Measurements from ENCODE around the gene GSTM4. TPM values are rescaled to one million over a fixed set of nuclear protein-coding genes. Genes with fewer than 3 reads are reported as not detected.
A peak's percentile ranks its signal among the peaks of the same experiment; 100 is the strongest.

GSTM4 gene
- total RNA-seq, 1 experiment from 2014 or later = 38.8 TPM

DNA sequence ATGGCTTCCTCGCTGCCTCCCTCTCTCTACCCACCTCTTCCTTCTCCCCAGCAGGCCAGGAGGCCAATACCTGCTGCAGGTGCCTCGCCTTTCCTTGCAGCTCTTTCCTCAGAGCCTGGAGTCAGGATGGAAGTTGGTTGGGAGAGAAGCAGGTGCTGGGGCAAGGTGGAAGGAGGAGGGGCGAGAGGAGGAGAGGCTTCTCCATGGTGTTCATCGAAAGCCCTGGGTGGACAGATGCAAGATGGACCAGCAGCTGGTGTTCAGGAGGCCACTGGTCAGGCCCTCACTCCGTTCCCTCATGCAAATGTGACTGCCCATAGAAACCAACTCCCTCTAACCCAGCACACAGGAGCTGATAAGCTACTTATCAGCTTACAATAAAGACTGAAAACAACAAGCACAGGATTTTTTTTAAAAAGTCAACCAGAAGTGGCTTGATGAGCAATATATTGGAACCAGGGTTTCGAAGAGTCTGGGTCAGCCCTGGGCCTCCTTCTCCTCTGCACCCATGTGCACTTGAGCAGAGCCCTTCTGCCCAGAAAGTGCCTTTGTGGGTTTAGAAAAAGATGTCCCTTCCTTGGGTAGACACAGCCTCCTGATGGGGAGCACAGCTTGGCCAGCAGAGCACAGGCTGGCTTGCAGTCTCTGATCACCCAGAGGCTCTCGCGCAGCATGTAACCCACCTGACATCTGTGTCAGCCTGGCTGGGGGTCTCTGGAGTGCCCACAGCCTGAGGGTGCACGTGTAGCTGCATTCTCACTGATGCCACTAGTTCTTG is 16.6 kb upstream of the GSTM4 start:
- H3K27ac ChIP-seq = no peak overlapping the region

DNA sequence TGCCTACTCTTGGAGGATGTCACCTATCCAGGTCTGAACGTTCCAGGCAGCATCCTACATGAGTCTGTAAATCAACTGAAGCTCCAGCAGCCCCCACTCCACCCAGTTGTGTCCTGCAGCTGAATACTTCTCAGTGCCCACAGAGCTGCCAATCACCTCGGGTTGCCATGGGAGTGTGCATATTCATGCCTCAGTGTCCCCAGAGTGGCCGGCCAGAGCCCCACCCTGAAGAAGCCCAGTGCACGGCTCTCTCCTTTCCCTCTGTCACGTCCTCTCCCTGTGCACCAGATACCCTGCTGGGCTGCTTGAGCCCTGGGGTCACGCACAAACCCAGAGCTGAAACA is 16.1 kb upstream of the GSTM4 start:
- no peak for DNase-seq
- ChIA-PET CTCF (interaction anchor here (0.5 to 3.9 kb wide), 11 partner anchors 11 to 703 kb away, joined by 3 to 48 read pairs (median 5); partner anchors contain the start of genes AHCYL1 and GNAI3), POLR2A (ENCODE audit: unreplicated experiment) (interaction anchor here (0.5 kb wide), 1 partner anchor 16 kb away, joined by 3 read pairs; the partner anchor contains the start of gene GSTM4)
- Histone ChIP-seq H3F3A (ENCODE audit: insufficient read depth, low read depth) (peaks cover 9% of the 10 kb centered on the region; the same call in 1 of the 2 replicates), H3K27me3 (ENCODE audit: insufficient read depth, low read depth) (no peaks in the 10 kb centered on the region), H3K9me3 (ENCODE audit: insufficient read depth, low read depth) (no peaks in the 10 kb centered on the region), H2AFZ (no peak overlapping the region), H3K27ac (no peak overlapping the region), H3K36me3 (ENCODE audit: low read depth) (no peaks in the 10 kb centered on the region), H3K4me3 (no peak overlapping the region), H3K9me2 (ENCODE audit: insufficient read depth) (no peaks in the 10 kb centered on the region), H3K79me2 (ENCODE audit: low read depth) (no peaks in the 10 kb centered on the region), H4K20me1 (ENCODE audit: insufficient read depth) (no peaks in the 10 kb centered on the region), H3K4me2 (no peak overlapping the region), H3K4me1 (replicated peaks; ENCODE audit: insufficient read depth) (peaks cover 28% of the 10 kb centered on the region)
- no peak for TF ChIP-seq EZH2 (IDR thresholded peaks at IDR 0.05; ENCODE audit: low read depth)
- TF ChIP-seq, protein P1, sequence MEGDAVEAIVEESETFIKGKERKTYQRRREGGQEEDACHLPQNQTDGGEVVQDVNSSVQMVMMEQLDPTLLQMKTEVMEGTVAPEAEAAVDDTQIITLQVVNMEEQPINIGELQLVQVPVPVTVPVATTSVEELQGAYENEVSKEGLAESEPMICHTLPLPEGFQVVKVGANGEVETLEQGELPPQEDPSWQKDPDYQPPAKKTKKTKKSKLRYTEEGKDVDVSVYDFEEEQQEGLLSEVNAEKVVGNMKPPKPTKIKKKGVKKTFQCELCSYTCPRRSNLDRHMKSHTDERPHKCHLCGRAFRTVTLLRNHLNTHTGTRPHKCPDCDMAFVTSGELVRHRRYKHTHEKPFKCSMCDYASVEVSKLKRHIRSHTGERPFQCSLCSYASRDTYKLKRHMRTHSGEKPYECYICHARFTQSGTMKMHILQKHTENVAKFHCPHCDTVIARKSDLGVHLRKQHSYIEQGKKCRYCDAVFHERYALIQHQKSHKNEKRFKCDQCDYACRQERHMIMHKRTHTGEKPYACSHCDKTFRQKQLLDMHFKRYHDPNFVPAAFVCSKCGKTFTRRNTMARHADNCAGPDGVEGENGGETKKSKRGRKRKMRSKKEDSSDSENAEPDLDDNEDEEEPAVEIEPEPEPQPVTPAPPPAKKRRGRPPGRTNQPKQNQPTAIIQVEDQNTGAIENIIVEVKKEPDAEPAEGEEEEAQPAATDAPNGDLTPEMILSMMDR (conservative IDR thresholded peaks at IDR 0.05) = no peak
- intact Hi-C loops (cut with micrococcal nuclease; ENCODE audit: unreplicated experiment) = loop anchor here (5.0 kb wide), 1 partner anchor 372 kb away; no protein-coding TSS in a partner anchor
- no TSS peak for BruUV-seq (replicated peaks)

More for the DNA sequence above, 16.6 kb upstream of the GSTM4 start:
- DNase-seq = peak in 1 of 2 experiments; percentile 9
- Histone ChIP-seq H3K9me3 (ENCODE audit: insufficient read depth, low read depth) (no peaks in the 10 kb centered on the region), H3K4me2 (no peak overlapping the region), H3K4me1 (replicated peaks; ENCODE audit: insufficient read depth) (peaks cover 28% of the 10 kb centered on the region), H2AFZ (no peak overlapping the region), H3K4me3 (no peak overlapping the region), H3K27me3 (ENCODE audit: insufficient read depth, low read depth) (no peaks in the 10 kb centered on the region), H4K20me1 (ENCODE audit: insufficient read depth) (no peaks in the 10 kb centered on the region), H3K9me2 (ENCODE audit: insufficient read depth) (no peaks in the 10 kb centered on the region), H3F3A (ENCODE audit: insufficient read depth, low read depth) (peaks cover 13% of the 10 kb centered on the region; the same call in 1 of the 2 replicates), H3K36me3 (ENCODE audit: low read depth) (no peaks in the 10 kb centered on the region), H3K79me2 (ENCODE audit: low read depth) (no peaks in the 10 kb centered on the region)
- POLR2A ChIA-PET (ENCODE audit: unreplicated experiment) = no interaction called here
- CTCF ChIA-PET = interaction anchor here (2.1 to 3.9 kb wide), 4 partner anchors 12 to 345 kb away, joined by 20 to 48 read pairs (median 22); partner anchors contain the start of gene AHCYL1
- no TSS peak for BruUV-seq (replicated peaks)
- intact Hi-C loops (cut with micrococcal nuclease; ENCODE audit: unreplicated experiment) = no loop called here
- no peak for TF ChIP-seq EZH2 (IDR thresholded peaks at IDR 0.05; ENCODE audit: low read depth)
- TF ChIP-seq, protein P1 (conservative IDR thresholded peaks at IDR 0.05) = no peak

DNA sequence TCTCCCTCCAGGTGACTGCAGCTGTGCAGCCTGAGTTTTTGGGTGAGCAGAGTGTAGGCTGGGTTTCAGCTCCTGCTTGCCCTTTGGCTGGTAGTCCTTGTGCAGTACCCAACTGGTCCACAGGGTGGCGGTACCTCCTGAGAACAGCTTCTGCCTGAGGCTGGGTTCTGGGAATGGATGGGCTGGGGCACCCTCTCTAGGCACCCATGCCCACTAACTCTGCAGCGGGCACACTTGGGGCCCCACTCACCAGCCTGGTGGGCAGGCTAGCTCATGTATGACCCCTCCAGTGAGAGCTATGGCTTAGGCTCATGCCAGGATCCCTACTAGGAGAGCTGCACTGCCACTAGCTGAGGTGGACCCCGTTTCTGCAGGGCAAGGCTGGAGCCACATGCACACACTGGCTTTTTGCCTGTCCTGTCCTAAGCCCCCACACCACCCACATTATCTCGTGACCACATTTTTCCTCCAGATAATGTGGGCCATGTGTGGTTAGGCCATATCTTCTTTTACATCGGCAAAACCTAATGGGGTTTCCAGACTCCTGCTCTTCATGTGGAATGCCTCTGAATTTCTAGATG is 15.5 kb upstream of the GSTM4 start:
- Histone ChIP-seq H3K4me2 (no peak overlapping the region), H3K4me3 (no peak overlapping the region), H3K9me3 (ENCODE audit: insufficient read depth, low read depth) (no peaks in the 10 kb centered on the region), H3K4me1 (replicated peaks; ENCODE audit: insufficient read depth) (peaks cover 27% of the 10 kb centered on the region), H3K36me3 (ENCODE audit: low read depth) (no peaks in the 10 kb centered on the region), H3K27ac (no peak overlapping the region), H2AFZ (no peak overlapping the region), H3K9me2 (ENCODE audit: insufficient read depth) (no peaks in the 10 kb centered on the region), H3F3A (ENCODE audit: insufficient read depth, low read depth) (peaks cover 9% of the 10 kb centered on the region; the same call in 1 of the 2 replicates), H3K79me2 (ENCODE audit: low read depth) (no peaks in the 10 kb centered on the region), H3K27me3 (ENCODE audit: insufficient read depth, low read depth) (no peaks in the 10 kb centered on the region), H4K20me1 (ENCODE audit: insufficient read depth) (no peaks in the 10 kb centered on the region)
- TF ChIP-seq, protein P1 (conservative IDR thresholded peaks at IDR 0.05) = peak; percentile 100
- TF ChIP-seq EZH2 (IDR thresholded peaks at IDR 0.05; ENCODE audit: low read depth) = no peak
- ChIA-PET POLR2A (ENCODE audit: unreplicated experiment) (interaction anchor here (0.5 to 0.6 kb wide), 2 partner anchors 16 to 241 kb away, joined by 3 read pairs; partner anchors contain the start of gene GSTM4), CTCF (interaction anchor here (0.5 to 3.9 kb wide), 11 partner anchors 11 to 702 kb away, joined by 3 to 48 read pairs (median 5); partner anchors contain the start of genes AHCYL1 and GNAI3)
- intact Hi-C loops (cut with micrococcal nuclease; ENCODE audit: unreplicated experiment) = loop anchor here (5.0 kb wide), 1 partner anchor 372 kb away; no protein-coding TSS in a partner anchor
- BruUV-seq (replicated peaks) = no TSS peak
- DNase-seq = peak; percentile 65 to 79

Measured in PC-9 (cell line).